Panc1 (cell line): ENCODE measurements around the gene DESI1. TPM values are rescaled to one million over a fixed set of nuclear protein-coding genes. Genes with fewer than 3 reads are reported as not detected.

Experiments
- ATAC-seq: fragments of 200-7000 bp; cut with Tn5 transposase; 2 replicates; pipeline ENCODE4 v1.9.1; 2020; ENCODE audit warnings: mild to moderate bottlenecking, moderate library complexity
- BruUV-seq: library from RNA; stranded (reverse); fragments of 400-500 nt; replicated peaks from 2 replicates; lab custom pipeline; 2021; lab: Mats Ljungman, UMichigan
- CTCF ChIA-PET: fragments of 300-600 bp; sonication (Branson Sonifier 250); formaldehyde crosslinking; loops from one replicate; lab custom pipeline; 2022; ENCODE audit warnings: antibody characterized with exemption; lab: Charles Lee
- POLR2A ChIA-PET: fragments of 300-600 bp; sonication (Branson Sonifier 250); formaldehyde crosslinking; loops from one replicate; lab custom pipeline; 2022; ENCODE audit warnings: antibody characterized with exemption; lab: Charles Lee
- DNase-seq: peaks from one replicate; pipeline ENCODE4 v3.0.0-alpha.2; 2010; ENCODE audit warnings: low read depth, low spot score
- H3K27ac ChIP-seq: 2 replicates; pipeline ENCODE4 v1.5.1; 2011; ENCODE audit warnings: mild to moderate bottlenecking, low read length, inconsistent platforms
- H3K27me3 ChIP-seq: fragments of 200-500 bp; sonication (Bioruptor generic); 2 replicates; pipeline ENCODE4 v1.6.0; 2014; ENCODE audit warnings: low read length, inconsistent platforms; ENCODE audit not compliant: control insufficient read depth, insufficient read depth
- H3K36me3 ChIP-seq: fragments of 200-500 bp; sonication (Bioruptor generic); 2 replicates; pipeline ENCODE4 v1.5.1; 2014; ENCODE audit warnings: inconsistent platforms, mild to moderate bottlenecking, low read length, moderate library complexity; ENCODE audit not compliant: control insufficient read depth, insufficient read depth
- H3K4me1 ChIP-seq: 2 replicates; pipeline ENCODE4 v1.5.1; 2011; ENCODE audit warnings: inconsistent platforms, mild to moderate bottlenecking, low read length, moderate library complexity; ENCODE audit not compliant: control insufficient read depth, insufficient read depth
- H3K4me3 ChIP-seq, 2 experiments: 2 replicates each; pipeline ENCODE4 v1.5.1; 2011 to 2012; ENCODE audit warnings: low read depth in 2 of 2, low read length in 2 of 2, mild to moderate bottlenecking in 2 of 2, inconsistent platforms in 1 of 2, moderate library complexity in 1 of 2
- H3K9me3 ChIP-seq: fragments of 200-500 bp; sonication (Bioruptor generic); 2 replicates; pipeline ENCODE4 v1.5.1; 2014; ENCODE audit warnings: low read depth, mild to moderate bottlenecking, inconsistent platforms, low read length, moderate library complexity; ENCODE audit not compliant: control insufficient read depth, insufficient read depth
- CTCF ChIP-seq: fragments of 450-650 bp; IDR thresholded peaks from 2 replicates; pipeline ENCODE4 v1.5.1; 2017; ENCODE audit warnings: mild to moderate bottlenecking
- POLR2AphosphoS5 ChIP-seq: IDR thresholded peaks from 2 replicates; pipeline ENCODE4 v1.6.1; 2012; ENCODE audit warnings: mild to moderate bottlenecking, low read depth, low read length, moderate library complexity
- REST ChIP-seq, 2 experiments: IDR thresholded peaks; 2 replicates each; pipeline ENCODE4 v1.6.1; 2011 to 2012; ENCODE audit warnings: low read depth in 2 of 2, control low read depth in 1 of 2, low read length in 1 of 2, mild to moderate bottlenecking in 1 of 2, moderate library complexity in 1 of 2; ENCODE audit not compliant: insufficient read depth in 1 of 2
- SIN3A ChIP-seq: IDR thresholded peaks from 2 replicates; pipeline ENCODE4 v1.6.1; 2012; ENCODE audit warnings: low read depth, mild to moderate bottlenecking, low read length, moderate library complexity, borderline replicate concordance; ENCODE audit not compliant: insufficient read depth
- TCF7L2 ChIP-seq: IDR thresholded peaks from 2 replicates; pipeline ENCODE4 v1.6.1; 2011; ENCODE audit warnings: mild to moderate bottlenecking, low read depth, low read length, inconsistent platforms
- in situ Hi-C: cut with HindIII; loops from 2 replicates; pipeline ENCODE4 v1.10.0; 2016; ENCODE audit warnings: low sequenced_read_pairs, low pct_unique_long_range_greater_than_20kb
- intact Hi-C: fragments of 100-400 bp; cut with micrococcal nuclease; formaldehyde crosslinking; loops from one replicate; pipeline ENCODE4 v1.10.0; 2022; ENCODE audit not compliant: unreplicated experiment
- total RNA-seq: library from RNA; stranded (reverse); gene quantifications from one replicate; pipeline ENCODE4 v1.2.1, GENCODE V29; 2021; ENCODE audit not compliant: unreplicated experiment

The DESI1 gene
- total RNA-seq, 1 experiment from 2014 or later, result 33.5 TPM

- no peaks in the 10 kb centered on the region for H3K27me3 ChIP-seq
- TF ChIP-seq SIN3A (no peak), REST (IDR thresholded peaks at IDR 0.05; ENCODE audit: insufficient read depth in 1 of 2, low read depth in 2 of 2, low read length in 1 of 2) (no peak), POLR2AphosphoS5 (no peak), CTCF (no peak), TCF7L2 (no peak)
- no peaks in the 10 kb centered on the region; the same call in 1 of the 2 replicates for H3K4me1 ChIP-seq
- no TSS peak for BruUV-seq
- no peak for ATAC-seq
- intact Hi-C loops, result no loop called here
- CTCF ChIA-PET, result no interaction called here
- H3K9me3 ChIP-seq, result no peaks in the 10 kb centered on the region
- no peaks in the 10 kb centered on the region for H3K36me3 ChIP-seq
- H3K4me3 ChIP-seq, result no peak overlapping the region
- in situ Hi-C loops, result no loop called here
- DNase-seq, result no peak
- POLR2A ChIA-PET, result no interaction called here
- H3K27ac ChIP-seq, result no peak overlapping the region
Observed at GRCh38 chr22:41579297-41579996, 41.4 kb downstream of the DESI1 start.

GRCh38 chr22:41578818-41579217 is 42.0 kb downstream of the DESI1 start:
- no peaks in the 10 kb centered on the region for H3K27me3 ChIP-seq
- H3K27ac ChIP-seq, result no peak overlapping the region
- no TSS peak for BruUV-seq
- POLR2A ChIA-PET, result no interaction called here
- TF ChIP-seq TCF7L2 (no peak), CTCF (no peak), REST (IDR thresholded peaks at IDR 0.05; ENCODE audit: insufficient read depth in 1 of 2, low read depth in 2 of 2, low read length in 1 of 2) (no peak), POLR2AphosphoS5 (no peak), SIN3A (no peak)
- in situ Hi-C loops (no loop called here), intact Hi-C loops (no loop called here)
- CTCF ChIA-PET, result no interaction called here
- no peak overlapping the region for H3K4me3 ChIP-seq
- DNase-seq, result no peak
- no peaks in the 10 kb centered on the region for H3K36me3 ChIP-seq
- ATAC-seq, result no peak
- no peaks in the 10 kb centered on the region; the same call in 1 of the 2 replicates for H3K4me1 ChIP-seq
- no peaks in the 10 kb centered on the region for H3K9me3 ChIP-seq
